HFFc6 (cell line): ENCODE data around the gene TOP2A. TPM values are rescaled to one million over a fixed set of nuclear protein-coding genes. Genes with fewer than 3 reads are reported as not detected.

Experiments used
- DNase-seq: peaks from one replicate; pipeline ENCODE4 v3.0.0-alpha.2; 2018
- H3K27ac Mint-ChIP-seq: 2 replicates; pipeline ENCODE4 v1.8.0; 2020; ENCODE audit warnings: mild to moderate bottlenecking, mixed read lengths
- H3K27me3 Mint-ChIP-seq: 2 replicates; pipeline ENCODE4 v1.8.0; 2021; ENCODE audit warnings: mild to moderate bottlenecking, moderate library complexity, mixed read lengths; ENCODE audit not compliant: insufficient read depth
- H3K36me3 Mint-ChIP-seq: 2 replicates; pipeline ENCODE4 v1.8.0; 2021; ENCODE audit warnings: low read depth, mixed read lengths
- H3K4me1 Mint-ChIP-seq: 2 replicates; pipeline ENCODE4 v1.8.0; 2020; ENCODE audit warnings: low read depth, mixed read lengths
- H3K4me3 Mint-ChIP-seq: 2 replicates; pipeline ENCODE4 v1.8.0; 2020; ENCODE audit warnings: mild to moderate bottlenecking, moderate library complexity, mixed read lengths
- H3K9me3 Mint-ChIP-seq: 2 replicates; pipeline ENCODE4 v1.8.0; 2020; ENCODE audit warnings: mild to moderate bottlenecking, mixed read lengths
- total RNA-seq, 6 experiments: library from RNA; stranded (reverse); fragmentation: NEBNext Ultra II Directional; extraction: Animal tissue kit (Norgen Biotek cat#: 25700); gene quantifications; 2 replicates in 1 of 6; 3 replicates in 5 of 6; pipeline ENCODE4 v1.2.3, GENCODE V29; 2021
- TF ChIP-seq, protein P1 (sequence below): fragments of 200-600 bp; sonication (generic); IDR thresholded peaks from 2 replicates; pipeline ENCODE4 v1.5.0; 2021; ENCODE audit warnings: antibody characterized with exemption, mild to moderate bottlenecking

The TOP2A gene
- total RNA-seq, 6 experiments from 2014 or later, result 73.2 to 170 (median 150) TPM

- TF ChIP-seq, protein P1, sequence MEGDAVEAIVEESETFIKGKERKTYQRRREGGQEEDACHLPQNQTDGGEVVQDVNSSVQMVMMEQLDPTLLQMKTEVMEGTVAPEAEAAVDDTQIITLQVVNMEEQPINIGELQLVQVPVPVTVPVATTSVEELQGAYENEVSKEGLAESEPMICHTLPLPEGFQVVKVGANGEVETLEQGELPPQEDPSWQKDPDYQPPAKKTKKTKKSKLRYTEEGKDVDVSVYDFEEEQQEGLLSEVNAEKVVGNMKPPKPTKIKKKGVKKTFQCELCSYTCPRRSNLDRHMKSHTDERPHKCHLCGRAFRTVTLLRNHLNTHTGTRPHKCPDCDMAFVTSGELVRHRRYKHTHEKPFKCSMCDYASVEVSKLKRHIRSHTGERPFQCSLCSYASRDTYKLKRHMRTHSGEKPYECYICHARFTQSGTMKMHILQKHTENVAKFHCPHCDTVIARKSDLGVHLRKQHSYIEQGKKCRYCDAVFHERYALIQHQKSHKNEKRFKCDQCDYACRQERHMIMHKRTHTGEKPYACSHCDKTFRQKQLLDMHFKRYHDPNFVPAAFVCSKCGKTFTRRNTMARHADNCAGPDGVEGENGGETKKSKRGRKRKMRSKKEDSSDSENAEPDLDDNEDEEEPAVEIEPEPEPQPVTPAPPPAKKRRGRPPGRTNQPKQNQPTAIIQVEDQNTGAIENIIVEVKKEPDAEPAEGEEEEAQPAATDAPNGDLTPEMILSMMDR, result no peak
- H3K27me3 Mint-ChIP-seq, result peaks cover 2% of the 10 kb centered on the region
- peaks cover 16% of the 10 kb centered on the region for H3K4me1 Mint-ChIP-seq
- no peak for DNase-seq
- no peak overlapping the region for H3K27ac Mint-ChIP-seq
- no peaks in the 10 kb centered on the region for H3K36me3 Mint-ChIP-seq
- H3K9me3 Mint-ChIP-seq, result no peaks in the 10 kb centered on the region
- H3K4me3 Mint-ChIP-seq, result no peak overlapping the region
Observed at GRCh38 chr17:40360091-40360490, 57.6 kb downstream of the TOP2A start.

DNA sequence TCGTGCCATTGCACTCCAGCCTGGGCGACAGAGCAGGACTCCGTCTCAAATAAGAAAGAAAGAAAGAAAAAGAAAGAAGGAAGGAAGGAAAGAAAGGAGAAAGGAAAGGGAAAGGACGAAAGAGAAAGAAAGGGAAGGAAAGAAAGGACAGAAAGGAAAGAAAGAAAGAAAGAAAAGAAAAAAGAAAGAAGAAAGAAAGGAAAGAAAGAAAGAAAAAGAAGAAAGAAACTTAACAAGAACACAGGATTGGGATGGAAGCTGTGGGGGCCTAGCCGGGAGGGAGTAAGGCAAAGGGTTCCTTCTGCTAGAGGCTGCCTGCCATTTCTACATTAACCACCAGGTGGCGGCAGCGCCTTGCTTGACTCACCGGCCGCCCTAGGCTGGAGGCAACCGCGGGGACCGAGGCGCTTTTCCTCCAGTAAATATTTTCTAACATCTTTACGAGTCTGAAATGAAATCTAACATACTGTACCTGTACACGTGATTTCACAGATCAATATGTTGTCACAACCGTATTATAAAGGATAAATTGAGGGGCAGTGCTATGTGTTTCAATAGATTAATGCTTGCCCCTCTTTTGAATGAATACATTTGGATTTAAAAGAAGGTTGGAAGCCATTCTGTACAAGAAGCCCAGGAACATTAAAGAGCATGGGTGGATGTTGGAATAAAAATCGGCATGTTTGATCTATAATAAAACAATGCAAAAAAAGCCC, 59.2 kb downstream of the TOP2A start:
- Mint-ChIP-seq H3K9me3 (no peaks in the 10 kb centered on the region), H3K36me3 (no peaks in the 10 kb centered on the region), H3K4me1 (peaks cover 14% of the 10 kb centered on the region), H3K27me3 (peaks cover 2% of the 10 kb centered on the region; the same call in 1 of the 2 replicates), H3K27ac (peak overlapping the region; percentile 77), H3K4me3 (peak overlapping the region; percentile 76)
- TF ChIP-seq, protein P1, result peak; percentile 99
- peak; percentile 80 for DNase-seq

- no peak for DNase-seq
- Mint-ChIP-seq H3K4me3 (no peak overlapping the region), H3K27ac (peak overlapping the region; percentile 77; the same call in 1 of the 2 replicates), H3K4me1 (peaks cover 11% of the 10 kb centered on the region), H3K36me3 (peaks cover 5% of the 10 kb centered on the region), H3K27me3 (peaks cover 2% of the 10 kb centered on the region), H3K9me3 (no peaks in the 10 kb centered on the region)
- TF ChIP-seq, protein P1, result no peak
Observed at GRCh38 chr17:40356990-40357881, 60.5 kb downstream of the TOP2A start.

GRCh38 chr17:40355804-40356758, 61.6 kb downstream of the TOP2A start:
- H3K27me3 Mint-ChIP-seq, result peaks cover 2% of the 10 kb centered on the region
- H3K4me1 Mint-ChIP-seq, result peaks cover 11% of the 10 kb centered on the region
- no peaks in the 10 kb centered on the region for H3K9me3 Mint-ChIP-seq
- DNase-seq, result no peak
- TF ChIP-seq, protein P1, result no peak
- H3K36me3 Mint-ChIP-seq, result peaks cover 8% of the 10 kb centered on the region
- H3K4me3 Mint-ChIP-seq, result no peak overlapping the region
- H3K27ac Mint-ChIP-seq, result no peak overlapping the region
